Measurements from ENCODE around the gene MYCBP2. TPM values are rescaled to one million over a fixed set of nuclear protein-coding genes. Genes with fewer than 3 reads are reported as not detected.
"Not testable (repeated sequence)": the region's sequence is repeated elsewhere in the genome, so short reads cannot be mapped to it uniquely, and the experiment has no call there.

Gene MYCBP2
- total RNA-seq, 1 donor from 2014 or later: 191 TPM

- intact Hi-C loops (cut with DNase I): no loop called here
- TF ChIP-seq POLR2A (IDR thresholded peaks at IDR 0.05): no peak
- TF ChIP-seq, protein P1, sequence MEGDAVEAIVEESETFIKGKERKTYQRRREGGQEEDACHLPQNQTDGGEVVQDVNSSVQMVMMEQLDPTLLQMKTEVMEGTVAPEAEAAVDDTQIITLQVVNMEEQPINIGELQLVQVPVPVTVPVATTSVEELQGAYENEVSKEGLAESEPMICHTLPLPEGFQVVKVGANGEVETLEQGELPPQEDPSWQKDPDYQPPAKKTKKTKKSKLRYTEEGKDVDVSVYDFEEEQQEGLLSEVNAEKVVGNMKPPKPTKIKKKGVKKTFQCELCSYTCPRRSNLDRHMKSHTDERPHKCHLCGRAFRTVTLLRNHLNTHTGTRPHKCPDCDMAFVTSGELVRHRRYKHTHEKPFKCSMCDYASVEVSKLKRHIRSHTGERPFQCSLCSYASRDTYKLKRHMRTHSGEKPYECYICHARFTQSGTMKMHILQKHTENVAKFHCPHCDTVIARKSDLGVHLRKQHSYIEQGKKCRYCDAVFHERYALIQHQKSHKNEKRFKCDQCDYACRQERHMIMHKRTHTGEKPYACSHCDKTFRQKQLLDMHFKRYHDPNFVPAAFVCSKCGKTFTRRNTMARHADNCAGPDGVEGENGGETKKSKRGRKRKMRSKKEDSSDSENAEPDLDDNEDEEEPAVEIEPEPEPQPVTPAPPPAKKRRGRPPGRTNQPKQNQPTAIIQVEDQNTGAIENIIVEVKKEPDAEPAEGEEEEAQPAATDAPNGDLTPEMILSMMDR (IDR thresholded peaks at IDR 0.05): no peak
- TF ChIP-seq POLR2AphosphoS5 (IDR thresholded peaks at IDR 0.05; ENCODE audit: insufficient read depth in 1 of 2, low read depth in 1 of 2): no peak
These were observed 22.5 kb upstream of the MYCBP2 start for GRCh38 chr13:77349365-77349764.

DNA sequence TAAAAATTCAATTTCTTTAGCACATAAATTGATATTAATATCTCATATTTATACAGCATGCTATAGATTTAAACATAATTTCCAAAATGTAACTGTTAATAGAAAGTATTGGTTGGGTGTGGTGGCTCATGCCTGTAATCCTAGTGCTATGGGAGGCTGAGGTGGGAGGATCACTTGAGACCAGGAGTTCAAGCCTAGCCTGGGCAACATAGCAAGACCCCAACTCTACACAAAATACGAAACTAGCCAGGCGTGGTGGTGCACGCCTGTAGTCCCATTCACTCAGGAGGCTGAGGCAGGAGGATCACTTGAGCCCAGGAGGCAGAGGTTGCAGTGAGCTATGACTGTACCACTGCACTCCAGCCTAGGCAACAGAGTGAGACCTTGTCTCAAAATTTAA lies 20.5 kb upstream of the MYCBP2 start:
- intact Hi-C loops (cut with DNase I); H3K4me3 ChIP-seq; H3K27me3 ChIP-seq; DNase-seq (ENCODE audit: extremely low spot score in 2 of 2); H3K27ac ChIP-seq; H3K9me3 ChIP-seq; H3K36me3 ChIP-seq; H3K4me1 ChIP-seq: not testable (repeated sequence)

More at GRCh38 chr13:77349365-77349764, 22.5 kb upstream of the MYCBP2 start:
- no peak overlapping the region for H3K27ac ChIP-seq
- DNase-seq (ENCODE audit: extremely low spot score in 2 of 2): no peak
- H3K4me1 ChIP-seq: no peaks in the 10 kb centered on the region
- no peaks in the 10 kb centered on the region for H3K27me3 ChIP-seq
- H3K4me3 ChIP-seq: no peak overlapping the region
- H3K36me3 ChIP-seq: no peaks in the 10 kb centered on the region
- no peaks in the 10 kb centered on the region for H3K9me3 ChIP-seq

DNA sequence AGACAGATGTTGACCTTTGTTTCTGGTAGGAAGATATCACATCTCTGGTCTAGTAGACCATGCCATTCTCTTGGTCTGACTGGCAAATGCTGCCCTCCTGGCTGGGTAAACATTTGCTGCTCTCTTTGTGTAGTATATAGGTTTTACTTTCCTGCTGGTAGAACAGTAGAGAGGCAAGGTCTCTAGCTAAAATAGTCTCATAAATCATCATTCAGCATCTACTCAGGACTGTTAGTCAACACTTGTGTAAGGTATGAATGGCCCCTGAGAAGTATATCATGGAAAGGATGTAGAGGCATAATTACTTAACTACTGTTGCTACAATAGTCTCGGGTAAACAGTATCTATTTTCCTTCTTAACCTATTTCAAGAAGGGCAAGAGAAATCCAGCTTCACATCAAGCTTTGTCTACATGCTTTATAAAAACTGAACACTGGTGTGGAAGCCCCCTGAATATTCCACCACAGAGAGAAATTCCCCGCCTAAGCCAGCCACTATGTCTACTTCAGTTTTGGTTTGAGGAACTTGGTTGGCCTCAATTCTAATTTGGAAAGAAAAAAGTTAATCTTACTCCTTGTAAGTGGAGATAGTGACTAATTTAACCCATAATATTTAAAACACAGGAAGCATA lies 18.4 kb upstream of the MYCBP2 start:
- no peak for DNase-seq (ENCODE audit: extremely low spot score in 2 of 2)
- Histone ChIP-seq H3K4me1 (no peaks in the 10 kb centered on the region), H3K4me3 (no peak overlapping the region), H3K27me3 (no peaks in the 10 kb centered on the region), H3K36me3 (no peaks in the 10 kb centered on the region), H3K9me3 (no peaks in the 10 kb centered on the region), H3K27ac (no peak overlapping the region)
- intact Hi-C loops (cut with DNase I): no loop called here
- TF ChIP-seq, protein P1 (IDR thresholded peaks at IDR 0.05): no peak
- TF ChIP-seq POLR2A (IDR thresholded peaks at IDR 0.05) (no peak), POLR2AphosphoS5 (IDR thresholded peaks at IDR 0.05; ENCODE audit: insufficient read depth in 1 of 2, low read depth in 1 of 2) (no peak)

DNA sequence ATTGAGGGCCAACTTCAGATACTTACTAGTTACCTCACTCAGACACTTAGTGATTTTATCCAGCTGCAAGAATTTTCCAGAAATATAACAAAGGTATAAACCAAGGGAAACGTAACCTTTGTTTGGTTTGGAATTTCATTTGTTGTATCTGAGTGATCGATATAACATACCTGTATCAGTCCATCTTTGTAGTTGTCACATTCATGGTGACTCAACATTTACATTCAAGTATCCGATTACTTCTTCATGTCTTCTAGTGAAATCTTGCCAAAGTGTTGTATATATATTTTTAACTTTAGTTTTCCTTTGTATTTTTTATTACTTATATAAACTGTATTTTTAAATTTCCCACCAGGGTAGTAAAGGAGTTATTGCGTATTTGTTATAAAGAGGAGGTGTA lies 16.9 kb upstream of the MYCBP2 start:
- intact Hi-C loops (cut with DNase I): no loop called here
- no peak for TF ChIP-seq POLR2AphosphoS5 (IDR thresholded peaks at IDR 0.05; ENCODE audit: insufficient read depth in 1 of 2, low read depth in 1 of 2)
- TF ChIP-seq, protein P1 (IDR thresholded peaks at IDR 0.05): no peak
- no peak for TF ChIP-seq POLR2A (IDR thresholded peaks at IDR 0.05)
- no peaks in the 10 kb centered on the region for H3K36me3 ChIP-seq
- no peaks in the 10 kb centered on the region for H3K27me3 ChIP-seq
- no peaks in the 10 kb centered on the region for H3K9me3 ChIP-seq
- no peaks in the 10 kb centered on the region for H3K4me1 ChIP-seq
- no peak overlapping the region for H3K27ac ChIP-seq
- H3K4me3 ChIP-seq: no peak overlapping the region
- DNase-seq (ENCODE audit: extremely low spot score in 2 of 2): no peak

GRCh38 chr13:77339408-77339807 lies 12.5 kb upstream of the MYCBP2 start:
- H3K36me3 ChIP-seq: no peaks in the 10 kb centered on the region
- no peaks in the 10 kb centered on the region for H3K27me3 ChIP-seq
- no peak overlapping the region for H3K4me3 ChIP-seq
- intact Hi-C loops (cut with DNase I): no loop called here
- DNase-seq (ENCODE audit: extremely low spot score in 2 of 2): no peak
- H3K9me3 ChIP-seq: no peaks in the 10 kb centered on the region
- TF ChIP-seq POLR2A (IDR thresholded peaks at IDR 0.05) (no peak), POLR2AphosphoS5 (IDR thresholded peaks at IDR 0.05; ENCODE audit: insufficient read depth in 1 of 2, low read depth in 1 of 2) (no peak)
- TF ChIP-seq, protein P1 (IDR thresholded peaks at IDR 0.05): no peak
- H3K4me1 ChIP-seq: no peaks in the 10 kb centered on the region
- no peak overlapping the region for H3K27ac ChIP-seq

Data from vagina (tissue), 2 donors.